Breast epithelium (tissue), 4 donors: Measurements from ENCODE around the gene SORL1-AS1.

Source experiments
- DNase-seq, 2 donors: peaks; one replicate each; pipeline ENCODE4 v3.0.0-alpha.2; 2019; ENCODE audit warnings: low spot score in 2 of 2
- H3K27ac ChIP-seq, 2 donors: fragments of 200-600 bp; sonication (generic) in 1 of 2; one replicate each; pipeline ENCODE4 v1.5.1; 2016 to 2019; ENCODE audit warnings: mild to moderate bottlenecking in 1 of 2
- H3K27me3 ChIP-seq, 2 donors: fragments of 200-600 bp; sonication (generic) in 1 of 2; one replicate each; pipeline versions ENCODE4 v1.5.1 to v1.6.0; 2017 to 2019; ENCODE audit warnings: control low read depth in 1 of 2, mild to moderate bottlenecking in 1 of 2
- H3K36me3 ChIP-seq: fragments of 200-600 bp; one replicate; pipeline ENCODE4 v1.5.1; 2019
- H3K4me1 ChIP-seq, 2 donors: fragments of 200-600 bp; sonication (generic); one replicate each; pipeline ENCODE4 v1.5.1; 2016 to 2019; ENCODE audit warnings: control low read depth in 1 of 2
- H3K4me3 ChIP-seq, 3 donors: fragments of 200-600 bp; sonication (generic); 1 replicate in 2 of 3; 2 replicates in 1 of 3; pipeline ENCODE4 v1.5.1; 2016 to 2019; ENCODE audit warnings: mild to moderate bottlenecking in 3 of 3, moderate library complexity in 2 of 3
- H3K9me3 ChIP-seq, 2 donors: fragments of 200-600 bp; sonication (generic) in 1 of 2; one replicate each; pipeline ENCODE4 v1.5.1; 2016 to 2019; ENCODE audit warnings: control low read depth in 1 of 2
- POLR2A ChIP-seq: fragments of 450-650 bp; IDR thresholded peaks from one replicate; pipeline ENCODE4 v1.6.1; 2016; ENCODE audit warnings: antibody characterized with exemption, mild to moderate bottlenecking, moderate library complexity
- POLR2AphosphoS5 ChIP-seq, 3 donors: sonication (generic); formaldehyde crosslinking; IDR thresholded peaks; one replicate each; pipeline ENCODE4 v1.6.1; 2017; ENCODE audit warnings: antibody characterized with exemption in 3 of 3
- intact Hi-C: fragments of 100-400 bp; cut with DNase I; formaldehyde crosslinking; loops from one replicate; pipeline ENCODE4 v1.15.1; 2023; ENCODE audit warnings: low total_unique reads
- TF ChIP-seq, protein P1 (sequence below), 3 donors: fragments of 450-650 bp; IDR thresholded peaks; one replicate each; pipeline ENCODE4 v1.5.1; 2016 to 2017; ENCODE audit warnings: antibody characterized with exemption in 3 of 3, mild to moderate bottlenecking in 3 of 3, moderate library complexity in 3 of 3

The SORL1-AS1 gene

GRCh38 chr11:121441521-121441920 lies 11.2 kb downstream of the SORL1-AS1 start:
- Histone ChIP-seq H3K27me3 (no peaks in the 10 kb centered on the region), H3K9me3 (no peaks in the 10 kb centered on the region), H3K27ac (no peak overlapping the region), H3K4me3 (no peak overlapping the region), H3K4me1 (no peaks in the 10 kb centered on the region), H3K36me3 (no peaks in the 10 kb centered on the region)
- no peak for DNase-seq
- TF ChIP-seq POLR2AphosphoS5 (IDR thresholded peaks at IDR 0.05) (no peak), POLR2A (no peak)
- TF ChIP-seq, protein P1, sequence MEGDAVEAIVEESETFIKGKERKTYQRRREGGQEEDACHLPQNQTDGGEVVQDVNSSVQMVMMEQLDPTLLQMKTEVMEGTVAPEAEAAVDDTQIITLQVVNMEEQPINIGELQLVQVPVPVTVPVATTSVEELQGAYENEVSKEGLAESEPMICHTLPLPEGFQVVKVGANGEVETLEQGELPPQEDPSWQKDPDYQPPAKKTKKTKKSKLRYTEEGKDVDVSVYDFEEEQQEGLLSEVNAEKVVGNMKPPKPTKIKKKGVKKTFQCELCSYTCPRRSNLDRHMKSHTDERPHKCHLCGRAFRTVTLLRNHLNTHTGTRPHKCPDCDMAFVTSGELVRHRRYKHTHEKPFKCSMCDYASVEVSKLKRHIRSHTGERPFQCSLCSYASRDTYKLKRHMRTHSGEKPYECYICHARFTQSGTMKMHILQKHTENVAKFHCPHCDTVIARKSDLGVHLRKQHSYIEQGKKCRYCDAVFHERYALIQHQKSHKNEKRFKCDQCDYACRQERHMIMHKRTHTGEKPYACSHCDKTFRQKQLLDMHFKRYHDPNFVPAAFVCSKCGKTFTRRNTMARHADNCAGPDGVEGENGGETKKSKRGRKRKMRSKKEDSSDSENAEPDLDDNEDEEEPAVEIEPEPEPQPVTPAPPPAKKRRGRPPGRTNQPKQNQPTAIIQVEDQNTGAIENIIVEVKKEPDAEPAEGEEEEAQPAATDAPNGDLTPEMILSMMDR (IDR thresholded peaks at IDR 0.05): no peak
- intact Hi-C loops: no loop called here

- Histone ChIP-seq H3K4me1 (no peaks in the 10 kb centered on the region), H3K27me3 (no peaks in the 10 kb centered on the region), H3K9me3 (no peaks in the 10 kb centered on the region), H3K4me3 (no peak overlapping the region), H3K27ac (no peak overlapping the region), H3K36me3 (no peaks in the 10 kb centered on the region)
- no peak for DNase-seq
- TF ChIP-seq, protein P1 (IDR thresholded peaks at IDR 0.05): no peak
- no peak for TF ChIP-seq POLR2A
- no peak for TF ChIP-seq POLR2AphosphoS5 (IDR thresholded peaks at IDR 0.05)
- intact Hi-C loops: no loop called here
Measured at GRCh38 chr11:121439759-121440158, 13.0 kb downstream of the SORL1-AS1 start.

- H3K4me3 ChIP-seq: no peak overlapping the region
- TF ChIP-seq POLR2A: no peak
- no peak for TF ChIP-seq POLR2AphosphoS5 (IDR thresholded peaks at IDR 0.05)
- TF ChIP-seq, protein P1 (IDR thresholded peaks at IDR 0.05): no peak
- intact Hi-C loops: no loop called here
- H3K4me1 ChIP-seq: no peaks in the 10 kb centered on the region
- no peak overlapping the region for H3K27ac ChIP-seq
- no peaks in the 10 kb centered on the region for H3K36me3 ChIP-seq
- no peaks in the 10 kb centered on the region for H3K27me3 ChIP-seq
- no peak for DNase-seq
- no peaks in the 10 kb centered on the region for H3K9me3 ChIP-seq
Measured at GRCh38 chr11:121439337-121439736, 13.4 kb downstream of the SORL1-AS1 start.

GRCh38 chr11:121437686-121438078 lies 15.1 kb downstream of the SORL1-AS1 start:
- Histone ChIP-seq H3K27ac (no peak overlapping the region), H3K4me3 (no peak overlapping the region), H3K9me3 (no peaks in the 10 kb centered on the region), H3K36me3 (no peaks in the 10 kb centered on the region), H3K4me1 (no peaks in the 10 kb centered on the region), H3K27me3 (no peaks in the 10 kb centered on the region)
- no peak for DNase-seq
- TF ChIP-seq, protein P1 (IDR thresholded peaks at IDR 0.05): no peak
- TF ChIP-seq POLR2A (no peak), POLR2AphosphoS5 (IDR thresholded peaks at IDR 0.05) (no peak)
- intact Hi-C loops: no loop called here

DNA sequence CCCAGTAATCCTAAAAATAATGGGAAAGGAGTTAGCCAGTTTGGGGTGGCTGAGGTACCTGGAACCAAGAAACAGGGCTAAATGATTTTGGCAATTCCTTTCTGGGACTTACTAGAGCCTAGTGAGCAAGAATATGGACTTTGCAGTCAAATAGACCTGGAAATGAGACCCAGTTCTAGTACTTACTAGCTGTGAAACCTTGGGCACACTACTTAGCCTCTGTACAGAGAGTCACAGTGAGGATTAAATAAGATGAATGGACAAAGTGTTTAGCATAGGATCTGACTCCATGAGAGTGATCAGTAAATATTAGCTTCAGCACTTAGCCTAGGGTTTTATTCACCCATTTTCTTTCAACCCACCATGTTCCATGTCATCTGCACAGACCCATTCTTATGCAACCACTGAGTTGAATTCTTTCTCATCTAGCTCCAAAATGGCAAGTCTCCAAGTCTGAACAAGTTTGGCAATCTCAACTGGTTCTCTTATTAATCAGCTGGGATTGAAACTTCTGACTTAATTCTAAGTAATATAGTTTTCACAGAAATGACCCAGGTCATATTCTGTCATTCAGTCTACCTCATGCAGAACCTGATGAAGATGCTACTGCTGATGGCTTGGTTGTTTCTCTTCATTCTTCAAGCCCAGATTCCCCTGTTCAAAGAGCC lies 15.6 kb downstream of the SORL1-AS1 start:
- TF ChIP-seq POLR2AphosphoS5 (IDR thresholded peaks at IDR 0.05) (no peak), POLR2A (no peak)
- TF ChIP-seq, protein P1 (IDR thresholded peaks at IDR 0.05): no peak
- Histone ChIP-seq H3K4me3 (no peak overlapping the region), H3K36me3 (no peaks in the 10 kb centered on the region), H3K4me1 (no peaks in the 10 kb centered on the region), H3K9me3 (no peaks in the 10 kb centered on the region), H3K27ac (no peak overlapping the region), H3K27me3 (no peaks in the 10 kb centered on the region)
- intact Hi-C loops: no loop called here
- DNase-seq: no peak
